Prostate gland (tissue), 2 donors: ENCODE data around the gene ROR1.

ENCODE experiments used
- POLR2A ChIP-seq: fragments of 450-650 bp; IDR thresholded peaks from one replicate; pipeline ENCODE4 v1.6.1; 2016; ENCODE audit warnings: antibody characterized with exemption, mild to moderate bottlenecking
- POLR2AphosphoS5 ChIP-seq: sonication (generic); formaldehyde crosslinking; IDR thresholded peaks from one replicate; pipeline ENCODE4 v1.6.1; 2017; ENCODE audit warnings: antibody characterized with exemption
- TF ChIP-seq, protein P1 (sequence below), 4 experiments: fragments of 200-600 bp in 2 of 4; fragments of 450-650 bp in 2 of 4; sonication (generic) in 2 of 4; IDR thresholded peaks; 1 replicate in 3 of 4; 2 replicates in 1 of 4; pipeline ENCODE4 v1.5.1; 2016 to 2019; ENCODE audit warnings: antibody characterized with exemption in 4 of 4, mild to moderate bottlenecking in 2 of 4, moderate library complexity in 2 of 4

DNA sequence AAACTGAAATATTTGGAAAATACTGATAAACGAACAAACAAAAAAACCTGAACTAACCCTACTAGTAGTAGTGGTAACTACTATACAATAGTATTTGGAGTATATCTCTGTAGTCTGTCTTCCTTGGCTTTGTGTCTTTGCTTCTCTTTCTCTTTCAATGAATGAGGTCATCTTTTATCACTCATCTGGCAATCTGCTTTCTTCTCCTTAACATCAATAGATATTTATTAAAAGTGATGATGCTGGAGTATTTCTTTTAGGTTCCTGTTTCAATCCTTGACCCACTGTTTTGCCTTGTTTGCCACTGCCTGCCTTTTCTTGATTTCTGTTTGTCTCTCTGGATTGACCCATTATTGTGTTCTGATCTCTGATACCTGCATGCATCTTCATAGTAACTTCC, 71.5 kb downstream of the ROR1 start:
- TF ChIP-seq POLR2AphosphoS5 (no peak), POLR2A (no peak)
- TF ChIP-seq, protein P1, sequence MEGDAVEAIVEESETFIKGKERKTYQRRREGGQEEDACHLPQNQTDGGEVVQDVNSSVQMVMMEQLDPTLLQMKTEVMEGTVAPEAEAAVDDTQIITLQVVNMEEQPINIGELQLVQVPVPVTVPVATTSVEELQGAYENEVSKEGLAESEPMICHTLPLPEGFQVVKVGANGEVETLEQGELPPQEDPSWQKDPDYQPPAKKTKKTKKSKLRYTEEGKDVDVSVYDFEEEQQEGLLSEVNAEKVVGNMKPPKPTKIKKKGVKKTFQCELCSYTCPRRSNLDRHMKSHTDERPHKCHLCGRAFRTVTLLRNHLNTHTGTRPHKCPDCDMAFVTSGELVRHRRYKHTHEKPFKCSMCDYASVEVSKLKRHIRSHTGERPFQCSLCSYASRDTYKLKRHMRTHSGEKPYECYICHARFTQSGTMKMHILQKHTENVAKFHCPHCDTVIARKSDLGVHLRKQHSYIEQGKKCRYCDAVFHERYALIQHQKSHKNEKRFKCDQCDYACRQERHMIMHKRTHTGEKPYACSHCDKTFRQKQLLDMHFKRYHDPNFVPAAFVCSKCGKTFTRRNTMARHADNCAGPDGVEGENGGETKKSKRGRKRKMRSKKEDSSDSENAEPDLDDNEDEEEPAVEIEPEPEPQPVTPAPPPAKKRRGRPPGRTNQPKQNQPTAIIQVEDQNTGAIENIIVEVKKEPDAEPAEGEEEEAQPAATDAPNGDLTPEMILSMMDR (IDR thresholded peaks at IDR 0.05), result no peak
